CD4-positive, alpha-beta T cell (primary cell): ENCODE data around the gene MFSD6. TPM values are rescaled to one million over a fixed set of nuclear protein-coding genes. Genes with fewer than 3 reads are reported as not detected.
A peak's percentile ranks its signal among the peaks of the same experiment; 100 is the strongest.

Experiments used
- ATAC-seq: fragments of 200-7000 bp; cut with Tn5 transposase; one replicate; pipeline ENCODE4 v1.10.0; 2022; ENCODE audit warnings: mild to moderate bottlenecking; ENCODE audit not compliant: poor library complexity
- CTCF ChIA-PET: fragments of 350-600 bp; sonication (Branson Sonifier 250); formaldehyde crosslinking; loops from one replicate; lab custom pipeline; 2021; ENCODE audit warnings: antibody characterized with exemption, inconsistent platforms; lab: Charles Lee
- POLR2A ChIA-PET: fragments of 350-600 bp; sonication (Branson Sonifier 250); formaldehyde crosslinking; loops from one replicate; lab custom pipeline; 2021; ENCODE audit warnings: antibody characterized with exemption, inconsistent platforms; lab: Charles Lee
- DNase-seq, 14 experiments: peaks; one replicate each; pipeline ENCODE4 v3.0.0-alpha.2; 2013 to 2020; ENCODE audit warnings: mixed read lengths in 2 of 14
- H3K27ac ChIP-seq, 2 donors: one replicate each; pipeline versions ENCODE4 v1.5.1 to v1.7.0; 2013; ENCODE audit warnings: low read length in 2 of 2, low read depth in 1 of 2, mild to moderate bottlenecking in 1 of 2
- H3K27me3 ChIP-seq, 2 experiments: 1 replicate in 1 of 2; 2 replicates in 1 of 2; pipeline versions ENCODE4 v1.6.1 to v1.7.0; 2013; ENCODE audit warnings: low read length in 2 of 2, control low read depth in 1 of 2, mild to moderate bottlenecking in 1 of 2, moderate library complexity in 1 of 2; ENCODE audit not compliant: insufficient read depth in 2 of 2, control insufficient read depth in 1 of 2
- H3K36me3 ChIP-seq: one replicate; pipeline ENCODE4 v1.6.1; 2013; ENCODE audit warnings: low read length, control low read depth; ENCODE audit not compliant: insufficient read depth
- H3K4me1 ChIP-seq: one replicate; pipeline ENCODE4 v1.6.1; 2013; ENCODE audit warnings: low read length, control low read depth; ENCODE audit not compliant: insufficient read depth
- H3K4me3 ChIP-seq: one replicate; pipeline ENCODE4 v1.5.1; 2013; ENCODE audit warnings: mild to moderate bottlenecking, low read length, moderate library complexity
- H3K9me3 ChIP-seq, 2 experiments: 1 replicate in 1 of 2; 2 replicates in 1 of 2; pipeline versions ENCODE4 v1.6.1 to v1.7.0; 2013; ENCODE audit warnings: low read length in 2 of 2, mild to moderate bottlenecking in 2 of 2, control low read depth in 1 of 2, moderate library complexity in 1 of 2; ENCODE audit not compliant: control insufficient read depth in 1 of 2, insufficient read depth in 1 of 2
- H3K27ac Mint-ChIP-seq: one replicate; pipeline ENCODE4 v1.8.0; 2020; ENCODE audit warnings: mixed read lengths
- H3K27me3 Mint-ChIP-seq: one replicate; pipeline ENCODE4 v1.8.0; 2021; ENCODE audit warnings: mixed read lengths
- H3K36me3 Mint-ChIP-seq: one replicate; pipeline ENCODE4 v1.8.0; 2021; ENCODE audit warnings: low read depth, mixed read lengths
- H3K4me1 Mint-ChIP-seq: one replicate; pipeline ENCODE4 v1.8.0; 2021; ENCODE audit warnings: low read depth, mixed read lengths
- H3K4me3 Mint-ChIP-seq: one replicate; pipeline ENCODE4 v1.8.0; 2020; ENCODE audit warnings: mild to moderate bottlenecking, mixed read lengths
- H3K9me3 Mint-ChIP-seq: one replicate; pipeline ENCODE4 v1.8.0; 2020; ENCODE audit warnings: mixed read lengths
- CTCF ChIP-seq: fragments of 200-600 bp; IDR thresholded peaks from one replicate; pipeline ENCODE4 v1.8.0; 2022; ENCODE audit warnings: antibody characterized with exemption, mild to moderate bottlenecking
- intact Hi-C, 2 experiments: fragments of 100-400 bp; cut with DNase I in 1 of 2; cut with micrococcal nuclease in 1 of 2; formaldehyde crosslinking; loops; one replicate each; pipeline versions ENCODE4 v1.15.1 to v1.9.0; 2023 to 2025; cut with DNase I, micrococcal nuclease
- total RNA-seq, 174 experiments: library from RNA in 2 of 174; stranded (reverse) in 2 of 174; gene quantifications; one replicate each; pipeline ENCODE4 v1.2.3 and lab custom pipeline; 2021 to 2026

Gene MFSD6
- total RNA-seq, 2 experiments from 2014 or later: 41.2 to 47.8 TPM

GRCh38 chr2:190459881-190460280, 51.7 kb downstream of the MFSD6 start:
- Histone ChIP-seq H3K27ac (no peak overlapping the region), H3K36me3 (peaks cover 28% of the 10 kb centered on the region), H3K9me3 (no peaks in the 10 kb centered on the region), H3K27me3 (no peaks in the 10 kb centered on the region), H3K4me3 (no peak overlapping the region), H3K4me1 (peaks cover 19% of the 10 kb centered on the region)
- intact Hi-C loops: loop anchor here in 1 of 2 experiments (5.0 kb wide), 1 partner anchor 38 kb away; no protein-coding TSS in a partner anchor
- H3K27ac Mint-ChIP-seq: no peak overlapping the region
- POLR2A ChIA-PET: interaction anchor here (1.1 kb wide), 1 partner anchor 9 kb away, joined by 3 read pairs; no protein-coding TSS in a partner anchor
- no peak for DNase-seq
- TF ChIP-seq CTCF: no peak
- H3K27me3 Mint-ChIP-seq: no peaks in the 10 kb centered on the region
- H3K4me1 Mint-ChIP-seq: peaks cover 82% of the 10 kb centered on the region
- no peaks in the 10 kb centered on the region for H3K9me3 Mint-ChIP-seq
- CTCF ChIA-PET: no interaction called here
- peaks cover 63% of the 10 kb centered on the region for H3K36me3 Mint-ChIP-seq
- H3K4me3 Mint-ChIP-seq: no peak overlapping the region
- ATAC-seq: no peak

- Mint-ChIP-seq H3K9me3 (no peaks in the 10 kb centered on the region), H3K27me3 (no peaks in the 10 kb centered on the region), H3K36me3 (peaks cover 59% of the 10 kb centered on the region), H3K4me3 (no peak overlapping the region), H3K4me1 (peaks cover 85% of the 10 kb centered on the region), H3K27ac (peak overlapping the region; percentile 5)
- intact Hi-C loops: no loop called here
- ChIA-PET POLR2A (interaction anchor here (1.0 to 1.1 kb wide), 2 partner anchors 10 to 18 kb away, joined by 3 to 4 read pairs; no protein-coding TSS in a partner anchor), CTCF (no interaction called here)
- Histone ChIP-seq H3K4me3 (no peak overlapping the region), H3K27ac (no peak overlapping the region), H3K36me3 (peaks cover 28% of the 10 kb centered on the region), H3K4me1 (peaks cover 19% of the 10 kb centered on the region), H3K27me3 (no peaks in the 10 kb centered on the region), H3K9me3 (no peaks in the 10 kb centered on the region)
- DNase-seq (no peak), ATAC-seq (no peak)
- no peak for TF ChIP-seq CTCF
These were observed 52.3 kb downstream of the MFSD6 start for GRCh38 chr2:190460487-190460886.

GRCh38 chr2:190462181-190462580, 54.0 kb downstream of the MFSD6 start:
- Mint-ChIP-seq H3K9me3 (no peaks in the 10 kb centered on the region), H3K27ac (peak overlapping the region; percentile 15), H3K4me3 (no peak overlapping the region), H3K27me3 (no peaks in the 10 kb centered on the region), H3K36me3 (peaks cover 63% of the 10 kb centered on the region), H3K4me1 (peaks cover 92% of the 10 kb centered on the region)
- Histone ChIP-seq H3K4me1 (peaks cover 23% of the 10 kb centered on the region), H3K36me3 (peaks cover 18% of the 10 kb centered on the region), H3K27ac (no peak overlapping the region), H3K27me3 (no peaks in the 10 kb centered on the region), H3K4me3 (no peak overlapping the region), H3K9me3 (no peaks in the 10 kb centered on the region)
- ATAC-seq (no peak), DNase-seq (no peak)
- intact Hi-C loops: no loop called here
- no peak for TF ChIP-seq CTCF
- ChIA-PET CTCF (no interaction called here), POLR2A (no interaction called here)
